KMS-11 (cell line): ENCODE results near the gene MPRIP.

Experiments used
- H2AFZ ChIP-seq: fragments of 200-600 bp; sonication (generic); 2 replicates; pipeline ENCODE4 v1.6.1; 2016; ENCODE audit warnings: antibody characterized with exemption, mixed run types, low read depth
- H3K27ac ChIP-seq: fragments of 200-600 bp; sonication (generic); 2 replicates; pipeline ENCODE4 v1.6.1; 2016; ENCODE audit warnings: mild to moderate bottlenecking, mixed run types
- H3K27me3 ChIP-seq: fragments of 200-600 bp; sonication (generic); 2 replicates; pipeline ENCODE4 v1.6.1; 2017; ENCODE audit warnings: mild to moderate bottlenecking, low read depth, mixed run types, moderate library complexity; ENCODE audit not compliant: insufficient read depth
- H3K36me3 ChIP-seq: fragments of 200-600 bp; sonication (generic); 2 replicates; pipeline ENCODE4 v1.6.1; 2017; ENCODE audit warnings: mild to moderate bottlenecking, mixed run types; ENCODE audit not compliant: insufficient read depth
- H3K4me1 ChIP-seq: fragments of 200-600 bp; sonication (generic); 2 replicates; pipeline ENCODE4 v1.6.1; 2016; ENCODE audit warnings: mild to moderate bottlenecking, low read depth, mixed run types; ENCODE audit not compliant: poor library complexity, severe bottlenecking
- H3K4me2 ChIP-seq: fragments of 200-600 bp; sonication (generic); 2 replicates; pipeline ENCODE4 v1.7.0; 2016; ENCODE audit warnings: mild to moderate bottlenecking, mixed run types
- H3K4me3 ChIP-seq: fragments of 200-600 bp; sonication (generic); IDR thresholded peaks from 2 replicates; pipeline ENCODE4 v1.6.1; 2017; ENCODE audit warnings: low read depth, low read length, mixed read lengths; ENCODE audit not compliant: insufficient read depth
- H3K79me2 ChIP-seq: fragments of 200-600 bp; sonication (generic); 2 replicates; pipeline ENCODE4 v1.6.1; 2016; ENCODE audit warnings: low read depth, mixed run types; ENCODE audit not compliant: insufficient read depth
- H3K9ac ChIP-seq: fragments of 200-600 bp; sonication (generic); 2 replicates; pipeline ENCODE4 v1.6.1; 2016; ENCODE audit warnings: mild to moderate bottlenecking, mixed run types
- H4K20me1 ChIP-seq: fragments of 200-600 bp; sonication (generic); 2 replicates; pipeline ENCODE4 v1.6.1; 2016; ENCODE audit warnings: mild to moderate bottlenecking, mixed run types; ENCODE audit not compliant: insufficient read depth
- CTCF ChIP-seq: fragments of 200-600 bp; sonication (generic); conservative IDR thresholded peaks from 2 replicates; pipeline ENCODE4 v1.6.1; 2017; ENCODE audit warnings: low read depth, mild to moderate bottlenecking, antibody characterized with exemption, low read length, moderate library complexity, mixed read lengths

The MPRIP gene

GRCh38 chr17:17159571-17159970 lies 117.3 kb downstream of the MPRIP start:
- no peaks in the 10 kb centered on the region for H3K36me3 ChIP-seq
- no peak overlapping the region for H2AFZ ChIP-seq
- H3K9ac ChIP-seq: no peak overlapping the region
- H3K4me3 ChIP-seq: no peak overlapping the region
- H3K79me2 ChIP-seq: no peaks in the 10 kb centered on the region
- no peak overlapping the region for H3K27ac ChIP-seq
- H3K4me2 ChIP-seq: no peak overlapping the region
- no peaks in the 10 kb centered on the region for H3K4me1 ChIP-seq
- no peak for TF ChIP-seq CTCF
- H3K27me3 ChIP-seq: no peaks in the 10 kb centered on the region
- no peaks in the 10 kb centered on the region for H4K20me1 ChIP-seq

GRCh38 chr17:17161121-17161520 lies 118.9 kb downstream of the MPRIP start:
- Histone ChIP-seq H3K27ac (no peak overlapping the region), H3K9ac (no peak overlapping the region), H4K20me1 (no peaks in the 10 kb centered on the region), H3K27me3 (no peaks in the 10 kb centered on the region), H2AFZ (no peak overlapping the region), H3K79me2 (no peaks in the 10 kb centered on the region), H3K4me2 (no peak overlapping the region), H3K36me3 (no peaks in the 10 kb centered on the region), H3K4me3 (no peak overlapping the region), H3K4me1 (no peaks in the 10 kb centered on the region)
- TF ChIP-seq CTCF: no peak

- Histone ChIP-seq H3K4me2 (no peak overlapping the region), H3K4me3 (no peak overlapping the region), H3K36me3 (no peaks in the 10 kb centered on the region), H3K9ac (no peak overlapping the region), H2AFZ (no peak overlapping the region), H4K20me1 (no peaks in the 10 kb centered on the region), H3K79me2 (no peaks in the 10 kb centered on the region), H3K27me3 (no peaks in the 10 kb centered on the region), H3K27ac (no peak overlapping the region), H3K4me1 (no peaks in the 10 kb centered on the region)
- no peak for TF ChIP-seq CTCF
Measured at GRCh38 chr17:17161759-17162158, 119.5 kb downstream of the MPRIP start.

- Histone ChIP-seq H3K36me3 (no peaks in the 10 kb centered on the region), H2AFZ (no peak overlapping the region), H3K4me3 (no peak overlapping the region), H3K4me1 (no peaks in the 10 kb centered on the region), H3K4me2 (no peak overlapping the region), H4K20me1 (no peaks in the 10 kb centered on the region), H3K9ac (no peak overlapping the region), H3K27ac (no peak overlapping the region), H3K79me2 (no peaks in the 10 kb centered on the region), H3K27me3 (no peaks in the 10 kb centered on the region)
- no peak for TF ChIP-seq CTCF
Measured at GRCh38 chr17:17164156-17164555, 121.9 kb downstream of the MPRIP start.

GRCh38 chr17:17164676-17165075 lies 122.4 kb downstream of the MPRIP start:
- Histone ChIP-seq H3K27me3 (no peaks in the 10 kb centered on the region), H3K79me2 (no peaks in the 10 kb centered on the region), H3K4me1 (no peaks in the 10 kb centered on the region), H2AFZ (no peak overlapping the region), H3K27ac (no peak overlapping the region), H4K20me1 (no peaks in the 10 kb centered on the region), H3K4me3 (no peak overlapping the region), H3K9ac (no peak overlapping the region), H3K4me2 (no peak overlapping the region), H3K36me3 (no peaks in the 10 kb centered on the region)
- no peak for TF ChIP-seq CTCF
